ENCODE results near the gene CCDC9B. TPM values are rescaled to one million over a fixed set of nuclear protein-coding genes. Genes with fewer than 3 reads are reported as not detected.

Gene CCDC9B
- total and polyA plus RNA-seq, 7 donors = 14.5 to 161 (median 87.0) TPM

GRCh38 chr15:40382580-40383456 is 42.1 kb upstream of the CCDC9B start, which contains the start of gene KNSTRN:
Gene KNSTRN, plus strand, starts transcription at chr15:40382721. Its CDS starts 115 bp downstream, at chr15:40382836.
- ATAC-seq (peak; percentile 88 to 92 (median 90)), DNase-seq (peak; percentile 89 to 94)
- Histone ChIP-seq H3K27ac (peak within 1 kb of the TSS; percentile 61), H3K4me1 (peaks cover 25% of the 10 kb centered on the region), H3K4me3 (peak within 1 kb of the TSS; percentile 92), H3K9me3 (no peaks in the 10 kb centered on the region), H3K36me3 (ENCODE audit: insufficient read depth in 1 of 2, low read depth in 1 of 2) (peaks cover 8 to 16% of the 10 kb centered on the region in 2 donors), H3K27me3 (ENCODE audit: insufficient read depth in 3 of 3, low read length in 2 of 3) (no peaks in the 10 kb centered on the region)
- TF ChIP-seq CTCF (IDR thresholded peaks at IDR 0.05) = no peak
- intact Hi-C loops (cut with DNase I) = no loop called here
- WGBS, 3 donors = 3 to 4% (median 3%) methylated on average over 54 to 57 of the region's 57 CpGs

- Histone ChIP-seq H3K27me3 (ENCODE audit: insufficient read depth in 3 of 3, low read length in 2 of 3) (no peaks in the 10 kb centered on the region), H3K4me1 (peaks cover 25% of the 10 kb centered on the region), H3K36me3 (ENCODE audit: insufficient read depth in 1 of 2, low read depth in 1 of 2) (peaks cover 5 to 8% of the 10 kb centered on the region in 2 donors), H3K27ac (peak overlapping the region; percentile 61), H3K4me3 (no peak overlapping the region), H3K9me3 (no peaks in the 10 kb centered on the region)
- DNase-seq (no peak), ATAC-seq (no peak)
- TF ChIP-seq CTCF (IDR thresholded peaks at IDR 0.05) = no peak
- WGBS, 3 donors = 94 to 96% (median 96%) methylated on average over 11 of the region's 11 CpGs
- intact Hi-C loops (cut with DNase I) = no loop called here
Observed at GRCh38 chr15:40381818-40382529, 41.2 kb upstream of the CCDC9B start.

GRCh38 chr15:40380636-40381035 is 39.9 kb upstream of the CCDC9B start:
- ATAC-seq (no peak), DNase-seq (no peak)
- Histone ChIP-seq H3K9me3 (no peaks in the 10 kb centered on the region), H3K27ac (peak overlapping the region; percentile 81), H3K4me3 (no peak overlapping the region), H3K4me1 (peaks cover 25% of the 10 kb centered on the region), H3K36me3 (ENCODE audit: insufficient read depth in 1 of 2, low read depth in 1 of 2) (no peaks in the 10 kb centered on the region), H3K27me3 (ENCODE audit: insufficient read depth in 3 of 3, low read length in 2 of 3) (no peaks in the 10 kb centered on the region)
- intact Hi-C loops (cut with DNase I) = no loop called here
- 91 to 95% (median 94%) methylated on average over 10 of the region's 10 CpGs for WGBS, 3 donors
- TF ChIP-seq CTCF (IDR thresholded peaks at IDR 0.05) = no peak

GRCh38 chr15:40379853-40380252 is 39.1 kb upstream of the CCDC9B start:
- intact Hi-C loops (cut with DNase I) = no loop called here
- Histone ChIP-seq H3K27ac (peak overlapping the region; percentile 81), H3K27me3 (ENCODE audit: insufficient read depth in 3 of 3, low read length in 2 of 3) (no peaks in the 10 kb centered on the region), H3K4me1 (peaks cover 25% of the 10 kb centered on the region), H3K4me3 (peak overlapping the region; percentile 4), H3K36me3 (ENCODE audit: insufficient read depth in 1 of 2, low read depth in 1 of 2) (no peaks in the 10 kb centered on the region), H3K9me3 (no peaks in the 10 kb centered on the region)
- no peak for TF ChIP-seq CTCF (IDR thresholded peaks at IDR 0.05)
- ATAC-seq (peak; percentile 92 to 94 (median 92)), DNase-seq (peak; percentile 79 to 81)
- WGBS, 3 donors = 6 to 11% (median 7%) methylated on average over 4 of the region's 4 CpGs
